ENCODE data around the gene PRDM16. TPM values are rescaled to one million over a fixed set of nuclear protein-coding genes. Genes with fewer than 3 reads are reported as not detected.

PRDM16 gene
- polyA plus RNA-seq, 3 donors: not detected

GRCh38 chr1:3405491-3405890, 336.5 kb downstream of the PRDM16 start:
- no peak for DNase-seq
- TF ChIP-seq, protein P1, sequence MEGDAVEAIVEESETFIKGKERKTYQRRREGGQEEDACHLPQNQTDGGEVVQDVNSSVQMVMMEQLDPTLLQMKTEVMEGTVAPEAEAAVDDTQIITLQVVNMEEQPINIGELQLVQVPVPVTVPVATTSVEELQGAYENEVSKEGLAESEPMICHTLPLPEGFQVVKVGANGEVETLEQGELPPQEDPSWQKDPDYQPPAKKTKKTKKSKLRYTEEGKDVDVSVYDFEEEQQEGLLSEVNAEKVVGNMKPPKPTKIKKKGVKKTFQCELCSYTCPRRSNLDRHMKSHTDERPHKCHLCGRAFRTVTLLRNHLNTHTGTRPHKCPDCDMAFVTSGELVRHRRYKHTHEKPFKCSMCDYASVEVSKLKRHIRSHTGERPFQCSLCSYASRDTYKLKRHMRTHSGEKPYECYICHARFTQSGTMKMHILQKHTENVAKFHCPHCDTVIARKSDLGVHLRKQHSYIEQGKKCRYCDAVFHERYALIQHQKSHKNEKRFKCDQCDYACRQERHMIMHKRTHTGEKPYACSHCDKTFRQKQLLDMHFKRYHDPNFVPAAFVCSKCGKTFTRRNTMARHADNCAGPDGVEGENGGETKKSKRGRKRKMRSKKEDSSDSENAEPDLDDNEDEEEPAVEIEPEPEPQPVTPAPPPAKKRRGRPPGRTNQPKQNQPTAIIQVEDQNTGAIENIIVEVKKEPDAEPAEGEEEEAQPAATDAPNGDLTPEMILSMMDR (IDR thresholded peaks at IDR 0.05): no peak
- Histone ChIP-seq H3K4me2 (replicated peaks; ENCODE audit: extremely low read depth, low read length, poor library complexity, severe bottlenecking) (no peak overlapping the region), H3K4me3 (replicated peaks in 1 of 3; ENCODE audit: low read depth in 2 of 3, low read length in 3 of 3) (no peak overlapping the region), H3K27ac (ENCODE audit: low read depth in 1 of 2, low read length in 2 of 2) (no peak overlapping the region), H3K9me3 (replicated peaks in 1 of 2; ENCODE audit: control insufficient read depth in 1 of 2, insufficient read depth in 1 of 2, low read length in 2 of 2) (no peaks in the 10 kb centered on the region), H3K27me3 (ENCODE audit: control insufficient read depth in 2 of 2, insufficient read depth in 2 of 2, low read length in 2 of 2) (no peaks in the 10 kb centered on the region), H3K4me1 (ENCODE audit: control insufficient read depth in 1 of 2, insufficient read depth in 2 of 2, low read length in 2 of 2) (no peaks in the 10 kb centered on the region), H3K36me3 (replicated peaks in 1 of 2; ENCODE audit: control insufficient read depth in 1 of 2, insufficient read depth in 2 of 2, low read length in 2 of 2) (no peaks in the 10 kb centered on the region), H2AFZ (ENCODE audit: insufficient read depth, low read depth, low read length, poor library complexity, severe bottlenecking) (no peak overlapping the region), H3K9ac (ENCODE audit: insufficient read depth, low read length, poor library complexity, severe bottlenecking) (no peak overlapping the region), H3K79me2 (ENCODE audit: insufficient read depth, low read length) (no peaks in the 10 kb centered on the region), H4K20me1 (ENCODE audit: insufficient read depth, low read length) (no peaks in the 10 kb centered on the region)
- H3K27me3 Mint-ChIP-seq (ENCODE audit: low read depth in 3 of 3): peaks cover 0 to 2% (median 0%) of the 10 kb centered on the region in 3 donors
- no peaks in the 10 kb centered on the region for H3K36me3 Mint-ChIP-seq
- H3K4me3 Mint-ChIP-seq: no peak overlapping the region
- H3K9me3 Mint-ChIP-seq: no peaks in the 10 kb centered on the region
- WGBS (ENCODE audit: insufficient coverage): 97% methylated on average over 25 of the region's 30 CpGs
- intact Hi-C loops (cut with micrococcal nuclease): no loop called here
- no peak overlapping the region for H3K27ac Mint-ChIP-seq
- no peaks in the 10 kb centered on the region for H3K4me1 Mint-ChIP-seq

DNA sequence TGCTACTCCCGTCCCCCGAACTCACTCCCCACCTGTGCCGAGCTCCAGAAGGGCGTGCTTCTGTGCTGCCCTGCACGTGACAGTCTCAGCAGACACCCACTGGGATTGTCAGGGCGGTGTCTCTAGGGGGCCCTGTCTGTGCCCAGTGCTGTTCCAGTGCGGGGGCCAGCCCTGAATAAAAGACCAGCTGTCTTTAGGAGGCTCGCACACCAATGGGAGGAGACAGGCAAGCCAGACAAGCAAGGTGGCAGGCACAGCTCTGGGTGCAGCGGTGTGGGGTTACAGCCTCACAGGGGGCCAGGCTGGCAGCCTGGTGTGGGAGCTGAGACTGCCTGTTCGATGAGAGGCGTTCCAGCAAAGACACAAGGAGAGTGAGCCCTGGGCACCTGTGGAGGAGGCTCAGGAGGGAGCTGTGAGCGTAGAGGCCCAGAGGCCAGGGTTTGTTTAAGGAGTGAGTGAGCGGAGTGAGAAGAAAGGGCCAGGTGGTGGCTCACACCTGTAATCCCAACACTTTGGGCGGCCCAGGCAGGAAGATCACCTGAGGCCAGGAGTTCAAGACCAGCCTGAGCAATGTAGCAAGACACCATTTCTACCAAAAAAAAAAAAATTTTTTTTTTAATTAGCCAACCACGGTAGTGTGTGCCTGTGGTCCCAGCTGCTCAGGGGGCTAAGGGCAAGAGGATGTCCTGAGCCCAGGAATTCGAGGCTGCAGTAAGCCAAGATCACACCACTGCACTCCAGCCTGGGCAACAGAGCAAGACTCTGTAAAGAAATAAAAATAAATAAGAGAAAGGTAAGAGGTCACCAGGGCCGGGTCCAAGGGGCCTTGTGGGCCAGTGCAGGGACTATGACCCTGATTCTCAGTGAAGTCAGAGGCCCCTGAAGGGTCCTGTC, 337.2 kb downstream of the PRDM16 start:
- 86% methylated on average over 11 of the region's 17 CpGs for WGBS (ENCODE audit: insufficient coverage)

More for the DNA sequence above, 337.2 kb downstream of the PRDM16 start:
- peaks cover 0 to 2% (median 0%) of the 10 kb centered on the region in 3 donors for H3K27me3 Mint-ChIP-seq (ENCODE audit: low read depth in 3 of 3)
- Histone ChIP-seq H3K79me2 (ENCODE audit: insufficient read depth, low read length) (no peaks in the 10 kb centered on the region), H3K36me3 (replicated peaks in 1 of 2; ENCODE audit: control insufficient read depth in 1 of 2, insufficient read depth in 2 of 2, low read length in 2 of 2) (no peaks in the 10 kb centered on the region), H3K4me1 (ENCODE audit: control insufficient read depth in 1 of 2, insufficient read depth in 2 of 2, low read length in 2 of 2) (no peaks in the 10 kb centered on the region), H4K20me1 (ENCODE audit: insufficient read depth, low read length) (no peaks in the 10 kb centered on the region), H3K27ac (ENCODE audit: low read depth in 1 of 2, low read length in 2 of 2) (no peak overlapping the region), H2AFZ (ENCODE audit: insufficient read depth, low read depth, low read length, poor library complexity, severe bottlenecking) (no peak overlapping the region), H3K4me2 (replicated peaks; ENCODE audit: extremely low read depth, low read length, poor library complexity, severe bottlenecking) (no peak overlapping the region), H3K27me3 (ENCODE audit: control insufficient read depth in 2 of 2, insufficient read depth in 2 of 2, low read length in 2 of 2) (no peaks in the 10 kb centered on the region), H3K4me3 (replicated peaks in 1 of 3; ENCODE audit: low read depth in 2 of 3, low read length in 3 of 3) (no peak overlapping the region), H3K9me3 (replicated peaks in 1 of 2; ENCODE audit: control insufficient read depth in 1 of 2, insufficient read depth in 1 of 2, low read length in 2 of 2) (no peaks in the 10 kb centered on the region), H3K9ac (ENCODE audit: insufficient read depth, low read length, poor library complexity, severe bottlenecking) (no peak overlapping the region)
- peak overlapping the region in 1 of 7 donors; percentile 25 for H3K27ac Mint-ChIP-seq
- TF ChIP-seq, protein P1 (IDR thresholded peaks at IDR 0.05): no peak
- intact Hi-C loops (cut with micrococcal nuclease): no loop called here
- no peak overlapping the region for H3K4me3 Mint-ChIP-seq
- no peaks in the 10 kb centered on the region for H3K9me3 Mint-ChIP-seq
- no peak for DNase-seq
- H3K36me3 Mint-ChIP-seq: no peaks in the 10 kb centered on the region
- H3K4me1 Mint-ChIP-seq: no peaks in the 10 kb centered on the region

All from CD14-positive monocyte (primary cell).